H1 (cell line): ENCODE results near the gene DEDD. TPM values are rescaled to one million over a fixed set of nuclear protein-coding genes. Genes with fewer than 3 reads are reported as not detected.
A peak's percentile ranks its signal among the peaks of the same experiment; 100 is the strongest.

Experiments used
- BRCA1 ChIP-seq: IDR thresholded peaks from 2 replicates; pipeline ENCODE4 v1.6.1; 2012; ENCODE audit warnings: low read depth, low read length, improper control_type of control experiment
- CEBPB ChIP-seq: IDR thresholded peaks from 2 replicates; pipeline ENCODE4 v1.6.1; 2012; ENCODE audit warnings: low read depth, low read length
- HDAC6 ChIP-seq: IDR thresholded peaks from one replicate; pipeline ENCODE4 v1.7.1; 2012; ENCODE audit warnings: low read depth, mild to moderate bottlenecking, inconsistent platforms, low read length, moderate library complexity
- KDM4A ChIP-seq: IDR thresholded peaks from one replicate; pipeline ENCODE4 v1.7.1; 2012; ENCODE audit warnings: low read depth, mild to moderate bottlenecking, moderate library complexity, low read length, inconsistent platforms; ENCODE audit not compliant: severe bottlenecking
- RNF2 ChIP-seq: fragments of 200-900, 300-1000 bp; sonication (generic); IDR thresholded peaks from 2 replicates; pipeline ENCODE4 v1.7.1; 2016; ENCODE audit warnings: borderline replicate concordance, low read depth, mild to moderate bottlenecking, antibody characterized with exemption, low read length; ENCODE audit not compliant: poor library complexity, severe bottlenecking; ENCODE audit errors: missing control alignments
- TAF7 ChIP-seq: optimal IDR thresholded peaks from 2 replicates; pipeline ENCODE3; 2011; ENCODE audit warnings: low read depth, mild to moderate bottlenecking, inconsistent platforms, low read length, moderate library complexity, borderline replicate concordance
- TCF12 ChIP-seq: IDR thresholded peaks from 2 replicates; pipeline ENCODE4 v1.6.1; 2011; ENCODE audit warnings: low read depth, mild to moderate bottlenecking, low read length
- ZNF274 ChIP-seq: IDR thresholded peaks from 2 replicates; pipeline ENCODE4 v1.7.0; 2012; ENCODE audit warnings: low read length, borderline replicate concordance; ENCODE audit errors: extremely low read depth
- polyA plus RNA-seq, 7 experiments: library from polyadenylated mRNA; depleted of rRNA in 3 of 7; stranded (reverse) in 5 of 7; unstranded in 2 of 7; fragments of >200 nt in 5 of 7; fragments of 200-250 nt in 2 of 7; gene quantifications; 1 replicate in 5 of 7; 2 replicates in 1 of 7; 4 replicates in 1 of 7; pipeline versions ENCODE4 v1.2.1 to v1.2.3, GENCODE V29; 2011 to 2013; ENCODE audit warnings: missing spikeins in 2 of 7, mixed read lengths in 2 of 7
- total RNA-seq: library from RNA; stranded (reverse); fragmentation: NEBNext Ultra II Directional; extraction: Animal tissue kit (Norgen Biotek cat#: 25700); gene quantifications from 2 replicates; pipeline ENCODE4 v1.2.1, GENCODE V29; 2021
- TF ChIP-seq, protein P1 (sequence below): fragments of 300-600 bp; sonication (generic); IDR thresholded peaks from 2 replicates; pipeline ENCODE4 v1.7.1; 2012; ENCODE audit warnings: low read length, moderate library complexity, mild to moderate bottlenecking, inconsistent platforms; ENCODE audit not compliant: insufficient replicate concordance

Gene DEDD
- total and polyA plus RNA-seq, 2 of the 8 experiments (the other 6 are each of a cell fraction or from before 2014, with no cell fraction given): 42.6 to 55.9 TPM

DNA sequence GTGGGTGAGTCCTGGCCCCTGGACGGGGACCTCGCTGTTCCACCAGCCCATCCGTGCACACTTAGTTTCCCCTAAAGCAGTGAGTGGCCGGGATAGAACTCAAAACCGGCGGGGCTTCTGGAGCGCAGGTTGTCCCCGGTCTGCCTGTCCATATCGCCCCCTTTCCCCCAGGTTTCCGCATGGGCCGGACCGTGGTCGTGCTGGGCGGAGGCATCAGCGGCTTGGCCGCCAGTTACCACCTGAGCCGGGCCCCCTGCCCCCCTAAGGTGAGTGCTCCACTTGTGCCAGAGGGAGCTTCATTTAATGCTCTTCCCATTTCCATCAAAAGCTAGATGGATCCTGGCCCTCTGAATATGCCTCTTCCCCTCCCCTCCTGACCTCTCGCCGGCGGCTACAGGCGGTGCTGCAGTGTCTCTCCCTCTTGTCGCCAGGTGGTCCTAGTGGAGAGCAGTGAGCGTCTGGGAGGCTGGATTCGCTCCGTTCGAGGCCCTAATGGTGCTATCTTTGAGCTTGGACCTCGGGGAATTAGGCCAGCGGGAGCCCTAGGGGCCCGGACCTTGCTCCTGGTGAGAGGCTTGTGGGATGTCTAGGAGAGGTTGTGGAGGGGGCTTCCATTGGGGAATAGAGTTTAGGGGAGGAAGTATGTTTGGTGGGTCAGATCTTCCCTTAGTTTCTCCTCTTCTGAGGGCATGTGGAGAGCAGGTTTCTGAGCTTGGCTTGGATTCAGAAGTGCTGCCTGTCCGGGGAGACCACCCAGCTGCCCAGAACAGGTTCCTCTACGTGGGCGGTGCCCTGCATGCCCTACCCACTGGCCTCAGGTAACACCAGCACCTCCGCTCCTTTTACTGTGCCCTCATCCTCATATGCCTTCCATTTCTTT is 34.4 kb upstream of the DEDD start (continued):
- TF ChIP-seq, protein P1, sequence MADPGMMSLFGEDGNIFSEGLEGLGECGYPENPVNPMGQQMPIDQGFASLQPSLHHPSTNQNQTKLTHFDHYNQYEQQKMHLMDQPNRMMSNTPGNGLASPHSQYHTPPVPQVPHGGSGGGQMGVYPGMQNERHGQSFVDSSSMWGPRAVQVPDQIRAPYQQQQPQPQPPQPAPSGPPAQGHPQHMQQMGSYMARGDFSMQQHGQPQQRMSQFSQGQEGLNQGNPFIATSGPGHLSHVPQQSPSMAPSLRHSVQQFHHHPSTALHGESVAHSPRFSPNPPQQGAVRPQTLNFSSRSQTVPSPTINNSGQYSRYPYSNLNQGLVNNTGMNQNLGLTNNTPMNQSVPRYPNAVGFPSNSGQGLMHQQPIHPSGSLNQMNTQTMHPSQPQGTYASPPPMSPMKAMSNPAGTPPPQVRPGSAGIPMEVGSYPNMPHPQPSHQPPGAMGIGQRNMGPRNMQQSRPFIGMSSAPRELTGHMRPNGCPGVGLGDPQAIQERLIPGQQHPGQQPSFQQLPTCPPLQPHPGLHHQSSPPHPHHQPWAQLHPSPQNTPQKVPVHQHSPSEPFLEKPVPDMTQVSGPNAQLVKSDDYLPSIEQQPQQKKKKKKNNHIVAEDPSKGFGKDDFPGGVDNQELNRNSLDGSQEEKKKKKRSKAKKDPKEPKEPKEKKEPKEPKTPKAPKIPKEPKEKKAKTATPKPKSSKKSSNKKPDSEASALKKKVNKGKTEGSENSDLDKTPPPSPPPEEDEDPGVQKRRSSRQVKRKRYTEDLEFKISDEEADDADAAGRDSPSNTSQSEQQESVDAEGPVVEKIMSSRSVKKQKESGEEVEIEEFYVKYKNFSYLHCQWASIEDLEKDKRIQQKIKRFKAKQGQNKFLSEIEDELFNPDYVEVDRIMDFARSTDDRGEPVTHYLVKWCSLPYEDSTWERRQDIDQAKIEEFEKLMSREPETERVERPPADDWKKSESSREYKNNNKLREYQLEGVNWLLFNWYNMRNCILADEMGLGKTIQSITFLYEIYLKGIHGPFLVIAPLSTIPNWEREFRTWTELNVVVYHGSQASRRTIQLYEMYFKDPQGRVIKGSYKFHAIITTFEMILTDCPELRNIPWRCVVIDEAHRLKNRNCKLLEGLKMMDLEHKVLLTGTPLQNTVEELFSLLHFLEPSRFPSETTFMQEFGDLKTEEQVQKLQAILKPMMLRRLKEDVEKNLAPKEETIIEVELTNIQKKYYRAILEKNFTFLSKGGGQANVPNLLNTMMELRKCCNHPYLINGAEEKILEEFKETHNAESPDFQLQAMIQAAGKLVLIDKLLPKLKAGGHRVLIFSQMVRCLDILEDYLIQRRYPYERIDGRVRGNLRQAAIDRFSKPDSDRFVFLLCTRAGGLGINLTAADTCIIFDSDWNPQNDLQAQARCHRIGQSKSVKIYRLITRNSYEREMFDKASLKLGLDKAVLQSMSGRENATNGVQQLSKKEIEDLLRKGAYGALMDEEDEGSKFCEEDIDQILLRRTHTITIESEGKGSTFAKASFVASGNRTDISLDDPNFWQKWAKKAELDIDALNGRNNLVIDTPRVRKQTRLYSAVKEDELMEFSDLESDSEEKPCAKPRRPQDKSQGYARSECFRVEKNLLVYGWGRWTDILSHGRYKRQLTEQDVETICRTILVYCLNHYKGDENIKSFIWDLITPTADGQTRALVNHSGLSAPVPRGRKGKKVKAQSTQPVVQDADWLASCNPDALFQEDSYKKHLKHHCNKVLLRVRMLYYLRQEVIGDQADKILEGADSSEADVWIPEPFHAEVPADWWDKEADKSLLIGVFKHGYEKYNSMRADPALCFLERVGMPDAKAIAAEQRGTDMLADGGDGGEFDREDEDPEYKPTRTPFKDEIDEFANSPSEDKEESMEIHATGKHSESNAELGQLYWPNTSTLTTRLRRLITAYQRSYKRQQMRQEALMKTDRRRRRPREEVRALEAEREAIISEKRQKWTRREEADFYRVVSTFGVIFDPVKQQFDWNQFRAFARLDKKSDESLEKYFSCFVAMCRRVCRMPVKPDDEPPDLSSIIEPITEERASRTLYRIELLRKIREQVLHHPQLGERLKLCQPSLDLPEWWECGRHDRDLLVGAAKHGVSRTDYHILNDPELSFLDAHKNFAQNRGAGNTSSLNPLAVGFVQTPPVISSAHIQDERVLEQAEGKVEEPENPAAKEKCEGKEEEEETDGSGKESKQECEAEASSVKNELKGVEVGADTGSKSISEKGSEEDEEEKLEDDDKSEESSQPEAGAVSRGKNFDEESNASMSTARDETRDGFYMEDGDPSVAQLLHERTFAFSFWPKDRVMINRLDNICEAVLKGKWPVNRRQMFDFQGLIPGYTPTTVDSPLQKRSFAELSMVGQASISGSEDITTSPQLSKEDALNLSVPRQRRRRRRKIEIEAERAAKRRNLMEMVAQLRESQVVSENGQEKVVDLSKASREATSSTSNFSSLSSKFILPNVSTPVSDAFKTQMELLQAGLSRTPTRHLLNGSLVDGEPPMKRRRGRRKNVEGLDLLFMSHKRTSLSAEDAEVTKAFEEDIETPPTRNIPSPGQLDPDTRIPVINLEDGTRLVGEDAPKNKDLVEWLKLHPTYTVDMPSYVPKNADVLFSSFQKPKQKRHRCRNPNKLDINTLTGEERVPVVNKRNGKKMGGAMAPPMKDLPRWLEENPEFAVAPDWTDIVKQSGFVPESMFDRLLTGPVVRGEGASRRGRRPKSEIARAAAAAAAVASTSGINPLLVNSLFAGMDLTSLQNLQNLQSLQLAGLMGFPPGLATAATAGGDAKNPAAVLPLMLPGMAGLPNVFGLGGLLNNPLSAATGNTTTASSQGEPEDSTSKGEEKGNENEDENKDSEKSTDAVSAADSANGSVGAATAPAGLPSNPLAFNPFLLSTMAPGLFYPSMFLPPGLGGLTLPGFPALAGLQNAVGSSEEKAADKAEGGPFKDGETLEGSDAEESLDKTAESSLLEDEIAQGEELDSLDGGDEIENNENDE: no peak
- TF ChIP-seq HDAC6 (no peak), ZNF274 (no peak), KDM4A (no peak), CEBPB (no peak), BRCA1 (no peak), RNF2 (no peak), TAF7 (peak; percentile 13), TCF12 (no peak)
